H1 (cell line): Measurements from ENCODE around the gene NRP2. TPM values are rescaled to one million over a fixed set of nuclear protein-coding genes. Genes with fewer than 3 reads are reported as not detected.

Experiments
- SAP30 ChIP-seq: fragments of 300-600 bp; sonication (generic); IDR thresholded peaks from 2 replicates; pipeline ENCODE4 v1.7.1; 2012; ENCODE audit warnings: low read length, moderate library complexity, mild to moderate bottlenecking, inconsistent platforms; ENCODE audit not compliant: insufficient read depth, insufficient replicate concordance
- polyA plus RNA-seq, 7 experiments: library from polyadenylated mRNA; depleted of rRNA in 3 of 7; stranded (reverse) in 5 of 7; unstranded in 2 of 7; fragments of >200 nt in 5 of 7; fragments of 200-250 nt in 2 of 7; gene quantifications; 1 replicate in 5 of 7; 2 replicates in 1 of 7; 4 replicates in 1 of 7; pipeline versions ENCODE4 v1.2.1 to v1.2.3, GENCODE V29; 2011 to 2013; ENCODE audit warnings: missing spikeins in 2 of 7, mixed read lengths in 2 of 7
- total RNA-seq: library from RNA; stranded (reverse); fragmentation: NEBNext Ultra II Directional; extraction: Animal tissue kit (Norgen Biotek cat#: 25700); gene quantifications from 2 replicates; pipeline ENCODE4 v1.2.1, GENCODE V29; 2021

NRP2 gene
- total and polyA plus RNA-seq, 2 of the 8 experiments (the other 6 are each of a cell fraction or from before 2014, with no cell fraction given), result 32.0 to 37.8 TPM

DNA sequence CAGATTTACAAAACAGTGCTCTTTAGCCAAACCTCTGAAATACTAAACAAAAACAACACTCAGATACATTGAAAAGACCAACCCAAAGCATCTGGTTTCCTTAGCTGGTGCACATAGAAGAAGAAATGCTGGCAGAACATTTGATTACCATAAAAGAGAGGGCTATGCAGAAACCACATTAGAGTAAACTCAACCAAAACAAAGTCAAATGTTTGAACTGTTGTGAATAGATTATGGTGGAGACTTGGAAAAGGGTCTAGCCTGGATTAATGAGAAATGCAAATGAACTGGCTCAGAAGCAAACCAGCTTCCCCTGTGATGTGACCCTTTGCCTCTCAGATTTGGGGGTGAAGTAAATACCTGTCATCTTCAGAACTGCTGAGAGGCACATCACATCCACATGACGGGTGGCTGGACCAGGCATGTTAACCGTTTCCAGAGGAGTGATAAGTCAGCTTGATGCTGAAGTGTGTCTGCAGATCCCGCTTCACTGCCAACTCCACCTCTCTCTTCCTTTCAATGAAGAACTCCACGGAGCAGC, 153.0 kb downstream of the NRP2 start (continued):
- TF ChIP-seq SAP30, result no peak
